ENCODE results near the gene HIPK3.
"Not testable (repeated sequence)": the region's sequence is repeated elsewhere in the genome, so short reads cannot be mapped to it uniquely, and the experiment has no call there.

Gene HIPK3

GRCh38 chr11:33257160-33257896 is at the start of gene HIPK3:
Gene HIPK3 (plus strand): TSS chr11:33257381.
- DNase-seq = peak; percentile 54

- DNase-seq = no peak
Measured at GRCh38 chr11:33207408-33207985, 49.7 kb upstream of the HIPK3 start.

GRCh38 chr11:33208150-33208549 is 49.0 kb upstream of the HIPK3 start:
- no peak for DNase-seq

- DNase-seq = no peak
Measured at GRCh38 chr11:33211153-33211552, 46.0 kb upstream of the HIPK3 start.

- DNase-seq = no peak
Measured at GRCh38 chr11:33211580-33211979, 45.6 kb upstream of the HIPK3 start.

GRCh38 chr11:33214187-33214586 is 43.0 kb upstream of the HIPK3 start:
- no peak for DNase-seq

- DNase-seq = no peak
Measured at GRCh38 chr11:33214767-33215166, 42.4 kb upstream of the HIPK3 start.

- DNase-seq = not testable (repeated sequence)
Measured at GRCh38 chr11:33216676-33217075, 40.5 kb upstream of the HIPK3 start.

- DNase-seq = no peak
Measured at GRCh38 chr11:33222052-33222750, 35.0 kb upstream of the HIPK3 start.

GRCh38 chr11:33225371-33225770 is 31.8 kb upstream of the HIPK3 start:
- DNase-seq = no peak

GRCh38 chr11:33227578-33228261 is 29.5 kb upstream of the HIPK3 start:
- no peak for DNase-seq

GRCh38 chr11:33234397-33235190 is 22.6 kb upstream of the HIPK3 start:
- DNase-seq = no peak

- no peak for DNase-seq
Measured at GRCh38 chr11:33237039-33237597, 20.1 kb upstream of the HIPK3 start.

- DNase-seq = no peak
Measured at GRCh38 chr11:33242575-33242974, 14.6 kb upstream of the HIPK3 start.

GRCh38 chr11:33243654-33244053 is 13.5 kb upstream of the HIPK3 start:
- DNase-seq = not testable (repeated sequence)

- no peak for DNase-seq
Measured at GRCh38 chr11:33248416-33248971, 8.7 kb upstream of the HIPK3 start.

- DNase-seq = no peak
Measured at GRCh38 chr11:33256031-33256812, 959 bp upstream of the HIPK3 start.

GRCh38 chr11:33256813-33257159 is 395 bp upstream of the HIPK3 start:
- no peak for DNase-seq

- peak; percentile 57 for DNase-seq
Measured at GRCh38 chr11:33257897-33258630, 883 bp downstream of the HIPK3 start.

- DNase-seq = no peak
Measured at GRCh38 chr11:33258631-33259205, 1.5 kb downstream of the HIPK3 start.
